Measurements from ENCODE around the gene MCRIP1.
"Not testable (repeated sequence)": the region's sequence is repeated elsewhere in the genome, so short reads cannot be mapped to it uniquely, and the experiment has no call there.

MCRIP1 gene

GRCh38 chr17:81840826-81841778 is 8.0 kb upstream of the MCRIP1 start:
- DNase-seq = no peak

- not testable (repeated sequence) for DNase-seq
These were observed 7.0 kb upstream of the MCRIP1 start for GRCh38 chr17:81840059-81840458.

GRCh38 chr17:81839301-81839700 is 6.2 kb upstream of the MCRIP1 start:
- DNase-seq = no peak

- no peak for DNase-seq
These were observed 5.7 kb upstream of the MCRIP1 start for GRCh38 chr17:81838753-81839255.

GRCh38 chr17:81837641-81838040 is 4.5 kb upstream of the MCRIP1 start:
- no peak for DNase-seq

GRCh38 chr17:81834831-81835267 is 1.8 kb upstream of the MCRIP1 start, which contains the start of gene PPP1R27:
Gene PPP1R27, minus strand, starts transcription at chr17:81835050. Its CDS starts 97 bp downstream, at chr17:81834953.
- no peak for DNase-seq

GRCh38 chr17:81833921-81834830 is 1.1 kb upstream of the MCRIP1 start:
- DNase-seq = no peak

GRCh38 chr17:81832608-81833159 is 407 bp downstream of the MCRIP1 start:
- DNase-seq = peak; percentile 17

- DNase-seq = peak; percentile 33
These were observed 1.0 kb downstream of the MCRIP1 start for GRCh38 chr17:81831957-81832607.

GRCh38 chr17:81831563-81831956 is 1.5 kb downstream of the MCRIP1 start:
- DNase-seq = no peak

GRCh38 chr17:81829858-81830257 is 3.2 kb downstream of the MCRIP1 start:
- no peak for DNase-seq

GRCh38 chr17:81828656-81829055 is 4.4 kb downstream of the MCRIP1 start:
- no peak for DNase-seq

- DNase-seq = no peak
These were observed 7.1 kb downstream of the MCRIP1 start for GRCh38 chr17:81825841-81826466.

GRCh38 chr17:81824595-81824994 is 8.5 kb downstream of the MCRIP1 start:
- DNase-seq = no peak

GRCh38 chr17:81823820-81824550 is 9.1 kb downstream of the MCRIP1 start:
- no peak for DNase-seq

GRCh38 chr17:81822996-81823819 is 9.9 kb downstream of the MCRIP1 start:
- no peak for DNase-seq

- no peak for DNase-seq
These were observed 10.8 kb downstream of the MCRIP1 start for GRCh38 chr17:81822312-81822637.

GRCh38 chr17:81821603-81822311 is 11.3 kb downstream of the MCRIP1 start:
- DNase-seq = no peak

GRCh38 chr17:81821147-81821546 is 11.9 kb downstream of the MCRIP1 start:
- no peak for DNase-seq

- no peak for DNase-seq
These were observed 13.4 kb downstream of the MCRIP1 start for GRCh38 chr17:81819708-81820107.

Measured in activated gamma-delta T cell treated with Interleukin-2 at 50 U/mL for 16 hours (primary cell).